Osteoblast (primary cell): ENCODE measurements around the gene RUFY1. TPM values are rescaled to one million over a fixed set of nuclear protein-coding genes. Genes with fewer than 3 reads are reported as not detected.
"Not testable (repeated sequence)": the region's sequence is repeated elsewhere in the genome, so short reads cannot be mapped to it uniquely, and the experiment has no call there.

Experiments
- DNase-seq: peaks from one replicate; pipeline ENCODE4 v3.0.0; 2011; ENCODE audit warnings: low spot score, mixed read lengths; ENCODE audit not compliant: insufficient read length; ENCODE audit errors: missing footprints
- H2AFZ ChIP-seq: 2 replicates; pipeline ENCODE4 v1.6.0; 2011; ENCODE audit warnings: mild to moderate bottlenecking, low read length
- H3K27ac ChIP-seq: 2 replicates; pipeline ENCODE4 v1.5.1; 2011; ENCODE audit warnings: mild to moderate bottlenecking, low read depth, low read length, moderate library complexity
- H3K27me3 ChIP-seq: 2 replicates; pipeline ENCODE4 v1.6.0; 2012; ENCODE audit warnings: mild to moderate bottlenecking, control low read depth, inconsistent platforms, low read length, moderate library complexity; ENCODE audit not compliant: insufficient read depth
- H3K36me3 ChIP-seq: 2 replicates; pipeline ENCODE4 v1.5.1; 2011; ENCODE audit warnings: mild to moderate bottlenecking, low read length, control low read depth, moderate library complexity; ENCODE audit not compliant: insufficient read depth
- H3K4me1 ChIP-seq: 2 replicates; pipeline ENCODE4 v1.5.1; 2011; ENCODE audit warnings: mild to moderate bottlenecking, low read length, control low read depth, moderate library complexity; ENCODE audit not compliant: insufficient read depth
- H3K4me2 ChIP-seq: 2 replicates; pipeline ENCODE4 v1.6.0; 2011; ENCODE audit warnings: mild to moderate bottlenecking, low read length; ENCODE audit not compliant: insufficient read depth
- H3K4me3 ChIP-seq: fragments of 200-600 bp; sonication (generic); 3 replicates; pipeline ENCODE4 v1.5.1; 2012; ENCODE audit warnings: mild to moderate bottlenecking, low read length, inconsistent platforms; ENCODE audit not compliant: insufficient read depth
- H3K79me2 ChIP-seq: 2 replicates; pipeline ENCODE4 v1.6.0; 2012; ENCODE audit warnings: mild to moderate bottlenecking, low read length, control low read depth, inconsistent platforms; ENCODE audit not compliant: insufficient read depth
- H3K9me3 ChIP-seq: 2 replicates; pipeline ENCODE4 v1.5.1; 2011; ENCODE audit warnings: low read depth, low read length, control low read depth
- H4K20me1 ChIP-seq: 2 replicates; pipeline ENCODE4 v1.6.0; 2012; ENCODE audit warnings: mild to moderate bottlenecking, low read length, control low read depth; ENCODE audit not compliant: insufficient read depth
- small RNA-seq: library from RNA; depleted of rRNA; stranded (forward); fragments of <200 nt; gene quantifications from one replicate; pipeline ENCODE3, GENCODE V24; 2012
- total RNA-seq: library from RNA; depleted of rRNA; stranded (reverse); fragments of >200 nt; gene quantifications from 2 replicates; pipeline ENCODE4 v1.2.3, GENCODE V29; 2012

RUFY1 gene
- total RNA-seq, 1 donor: 51.8 TPM

DNA sequence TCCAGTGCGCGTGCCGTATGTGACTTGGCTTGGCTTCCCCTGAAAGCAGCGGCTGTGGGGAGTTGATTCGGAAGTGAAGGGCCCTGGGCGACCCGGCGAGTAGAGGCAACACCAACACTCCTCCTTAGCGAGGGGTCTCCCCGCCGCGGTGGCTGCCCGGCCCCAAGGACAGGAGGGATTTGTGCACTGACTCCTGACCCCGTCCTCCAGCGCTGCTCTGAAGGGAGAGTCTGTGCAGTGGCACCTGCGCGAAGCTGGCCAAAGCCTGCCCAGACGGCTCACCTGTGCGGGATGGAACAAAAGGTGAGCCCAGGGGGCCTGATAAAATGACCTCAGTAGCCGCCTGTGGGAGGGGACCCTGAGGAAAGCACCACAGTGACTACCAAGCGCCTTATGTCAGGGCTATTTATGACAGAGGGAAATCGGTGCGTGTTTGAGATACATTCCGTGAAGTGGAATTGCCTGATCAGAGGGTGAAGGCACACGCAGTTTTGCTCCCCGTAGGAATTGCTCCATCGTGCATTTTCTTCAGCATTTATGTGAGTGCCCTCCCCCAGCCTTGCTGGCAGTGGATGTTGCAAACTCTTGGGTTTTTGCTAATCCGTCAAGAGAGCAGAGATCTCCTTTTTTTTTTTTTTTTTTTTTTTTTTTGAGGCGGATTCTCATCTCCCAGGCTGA, 108.0 kb downstream of the RUFY1 start:
- Histone ChIP-seq H2AFZ (peak overlapping the region; percentile 78), H3K27ac (peak overlapping the region; percentile 4), H3K4me3 (peak overlapping the region; percentile 79), H3K4me2 (peak overlapping the region; percentile 93)
- H3K4me1 ChIP-seq, H3K79me2 ChIP-seq, H3K27me3 ChIP-seq, H3K36me3 ChIP-seq, H4K20me1 ChIP-seq, H3K9me3 ChIP-seq: not testable (repeated sequence)
- DNase-seq: peak; percentile 90

Small RNA genes within 50 kb of the gene (small RNA-seq; reads per million reads assigned to genes)
- gene AC136628.3 (not detected), gene RF00017 (not detected)

Other genes with a start within 250 kb of the RUFY1 start
- 144 and 203 TPM in 2 replicates for gene ADAMTS2, start 205.1 kb upstream of the RUFY1 start, total RNA-seq
- 354 and 368 TPM in 2 replicates for gene HNRNPH1, start 73.1 kb downstream of the RUFY1 start, total RNA-seq
- not detected in 2 replicates for gene CBY3, start 130.5 kb downstream of the RUFY1 start, total RNA-seq
- gene CANX, start 148.4 kb downstream of the RUFY1 start, total RNA-seq: 689 and 698 TPM in 2 replicates
- 12.4 and 14.1 TPM in 2 replicates for gene MAML1, start 182.3 kb downstream of the RUFY1 start, total RNA-seq
- 1.4 and 1.5 TPM in 2 replicates for gene LTC4S, start 243.4 kb downstream of the RUFY1 start, total RNA-seq